K562 (cell line): ENCODE measurements around the gene CNOT2. TPM values are rescaled to one million over a fixed set of nuclear protein-coding genes. Genes with fewer than 3 reads are reported as not detected.

ENCODE experiments used
- CBFB ChIP-seq: sonication (generic); formaldehyde crosslinking; IDR thresholded peaks from 2 replicates; pipeline ENCODE4 v1.4.0; 2020; ENCODE audit warnings: mild to moderate bottlenecking, missing genetic modification reagents
- CCAR2 ChIP-seq: fragments of 200-400 bp; formaldehyde crosslinking; IDR thresholded peaks from 2 replicates; pipeline ENCODE4 v1.6.1; 2017; ENCODE audit warnings: mild to moderate bottlenecking, low read depth, low read length
- CCNT2 ChIP-seq: IDR thresholded peaks from 2 replicates; pipeline ENCODE4 v1.6.1; 2011; ENCODE audit warnings: borderline replicate concordance, low read depth, mild to moderate bottlenecking, moderate library complexity, mixed read lengths, low read length; ENCODE audit not compliant: insufficient read length; ENCODE audit errors: extremely low read depth
- FIP1L1 ChIP-seq: fragments of 200-400 bp; formaldehyde crosslinking; IDR thresholded peaks from 2 replicates; pipeline ENCODE4 v1.6.1; 2018; ENCODE audit warnings: mild to moderate bottlenecking, low read depth, low read length; ENCODE audit not compliant: poor library complexity, severe bottlenecking
- FOXP1 ChIP-seq: sonication (generic); formaldehyde crosslinking; IDR thresholded peaks from 2 replicates; pipeline ENCODE4 v1.8.0; 2022; ENCODE audit warnings: mild to moderate bottlenecking, missing genetic modification reagents
- NR2C1 ChIP-seq, 2 experiments: fragments of 450-650 bp; IDR thresholded peaks; 2 replicates each; pipeline ENCODE4 v1.6.1; 2017; ENCODE audit warnings: mild to moderate bottlenecking in 2 of 2, antibody characterized with exemption in 1 of 2, inconsistent platforms in 1 of 2, missing compliant biosample characterization in 1 of 2, missing genetic modification characterization in 1 of 2
- POLR3G ChIP-seq: IDR thresholded peaks from 2 replicates; pipeline ENCODE4 v1.6.1; 2011; ENCODE audit not compliant: insufficient read length, insufficient replicate concordance; ENCODE audit errors: extremely low read depth
- PRPF4 ChIP-seq: fragments of 200-400 bp; formaldehyde crosslinking; IDR thresholded peaks from one replicate; pipeline ENCODE4 v1.6.1; 2017; ENCODE audit warnings: low read length, low read depth, mild to moderate bottlenecking; ENCODE audit not compliant: insufficient read depth, poor library complexity, severe bottlenecking
- RBM14 ChIP-seq: fragments of 200-400 bp; formaldehyde crosslinking; IDR thresholded peaks from 2 replicates; pipeline ENCODE4 v1.6.1; 2018; ENCODE audit warnings: low read depth, mild to moderate bottlenecking, low read length, moderate library complexity, borderline replicate concordance; ENCODE audit not compliant: insufficient read depth
- RHOXF2B ChIP-seq: fragments of 250-450 bp; sonication (Bioruptor Pico); conservative IDR thresholded peaks from 2 replicates; pipeline ENCODE4 v1.5.1; 2021
- SMAD3 ChIP-seq: fragments of 450-650 bp; formaldehyde crosslinking; conservative IDR thresholded peaks from 2 replicates; pipeline ENCODE4 v1.4.0; 2020; ENCODE audit warnings: mild to moderate bottlenecking
- SRSF3 ChIP-seq: fragments of 200-400 bp; formaldehyde crosslinking; IDR thresholded peaks from 2 replicates; pipeline ENCODE4 v1.6.1; 2016; ENCODE audit warnings: mild to moderate bottlenecking, low read length, moderate library complexity; ENCODE audit not compliant: insufficient read depth
- TCF7L2 ChIP-seq: fragments of 150-350 bp; IDR thresholded peaks from 2 replicates; pipeline ENCODE4 v1.6.1; 2016; ENCODE audit warnings: low read depth, mild to moderate bottlenecking, low read length, moderate library complexity
- ZFP1 ChIP-seq: fragments of 450-650 bp; formaldehyde crosslinking; IDR thresholded peaks from 2 replicates; pipeline ENCODE4 v1.4.0; 2020; ENCODE audit warnings: mild to moderate bottlenecking, mixed read lengths
- ZNF146 ChIP-seq: IDR thresholded peaks from one replicate; pipeline ENCODE4 v1.6.1; 2018; ENCODE audit warnings: missing compliant biosample characterization; ENCODE audit not compliant: unreplicated experiment
- ZNF212 ChIP-seq: fragments of 450-650 bp; formaldehyde crosslinking; IDR thresholded peaks from 2 replicates; pipeline ENCODE4 v1.4.0; 2020; ENCODE audit warnings: mild to moderate bottlenecking
- ZNF551 ChIP-seq: fragments of 250-450 bp; sonication (Bioruptor Pico); IDR thresholded peaks from 2 replicates; pipeline ENCODE4 v1.5.0; 2021; ENCODE audit warnings: mild to moderate bottlenecking, moderate library complexity
- ZNF57 ChIP-seq: fragments of 450-650 bp; formaldehyde crosslinking; IDR thresholded peaks from 2 replicates; pipeline ENCODE4 v1.4.0; 2020; ENCODE audit warnings: mild to moderate bottlenecking, moderate library complexity
- ZSCAN32 ChIP-seq: fragments of 450-650 bp; formaldehyde crosslinking; IDR thresholded peaks from 2 replicates; pipeline ENCODE4 v1.4.0; 2020; ENCODE audit warnings: mild to moderate bottlenecking, moderate library complexity
- polyA plus RNA-seq, 8 experiments: library from polyadenylated mRNA; depleted of rRNA in 4 of 8; stranded (reverse) in 5 of 8; unstranded in 3 of 8; fragments of >200 nt; fragmentation: Nextera tagmentation in 2 of 8; fragmentation: Illumina TruSeq in 1 of 8; extraction: Ambion mirVana in 2 of 8; extraction: Trizol in 1 of 8; gene quantifications; 2 replicates each; pipeline versions ENCODE4 v1.2.1 to v1.2.3, GENCODE V29; 2011 to 2014; ENCODE audit warnings: inconsistent platforms in 1 of 8, missing spikeins in 1 of 8
- total RNA-seq, 7 experiments: library from RNA; depleted of rRNA in 6 of 7; stranded (reverse); fragments of >200 nt in 6 of 7; fragmentation: Illumina TruSeq in 2 of 7; extraction: Trizol in 2 of 7; gene quantifications; 2 replicates each; pipeline versions ENCODE4 v1.2.1 to v1.2.3, GENCODE V29; 2011 to 2021; ENCODE audit warnings: low replicate concordance in 1 of 7
- TF ChIP-seq, protein P1 (sequence below): sonication (generic); formaldehyde crosslinking; IDR thresholded peaks from 2 replicates; pipeline ENCODE4 v1.9.0; 2022; ENCODE audit warnings: mild to moderate bottlenecking, missing genetic modification reagents
- TF ChIP-seq, protein P2 (sequence below): fragments of 250-450 bp; sonication (Bioruptor Pico); IDR thresholded peaks from 2 replicates; pipeline ENCODE4 v1.6.1; 2021; ENCODE audit warnings: mild to moderate bottlenecking
- TF ChIP-seq, protein P3 (sequence below), 2 experiments: IDR thresholded peaks; 2 replicates each; pipeline ENCODE4 v1.6.1; 2012; ENCODE audit warnings: improper control_type of control experiment in 2 of 2, low read depth in 2 of 2, low read length in 2 of 2, borderline replicate concordance in 1 of 2
- TF ChIP-seq, protein P4 (sequence below): fragments of 200-800 bp; sonication (Bioruptor generic); IDR thresholded peaks from 2 replicates; pipeline ENCODE4 v1.6.1; 2017; ENCODE audit warnings: missing genetic modification characterization, missing compliant biosample characterization

Gene CNOT2
- total and polyA plus RNA-seq, 9 of the 15 experiments (the other 6 are each of a cell fraction or from before 2014, with no cell fraction given), result 43.6 to 119 (median 84.4) TPM

DNA sequence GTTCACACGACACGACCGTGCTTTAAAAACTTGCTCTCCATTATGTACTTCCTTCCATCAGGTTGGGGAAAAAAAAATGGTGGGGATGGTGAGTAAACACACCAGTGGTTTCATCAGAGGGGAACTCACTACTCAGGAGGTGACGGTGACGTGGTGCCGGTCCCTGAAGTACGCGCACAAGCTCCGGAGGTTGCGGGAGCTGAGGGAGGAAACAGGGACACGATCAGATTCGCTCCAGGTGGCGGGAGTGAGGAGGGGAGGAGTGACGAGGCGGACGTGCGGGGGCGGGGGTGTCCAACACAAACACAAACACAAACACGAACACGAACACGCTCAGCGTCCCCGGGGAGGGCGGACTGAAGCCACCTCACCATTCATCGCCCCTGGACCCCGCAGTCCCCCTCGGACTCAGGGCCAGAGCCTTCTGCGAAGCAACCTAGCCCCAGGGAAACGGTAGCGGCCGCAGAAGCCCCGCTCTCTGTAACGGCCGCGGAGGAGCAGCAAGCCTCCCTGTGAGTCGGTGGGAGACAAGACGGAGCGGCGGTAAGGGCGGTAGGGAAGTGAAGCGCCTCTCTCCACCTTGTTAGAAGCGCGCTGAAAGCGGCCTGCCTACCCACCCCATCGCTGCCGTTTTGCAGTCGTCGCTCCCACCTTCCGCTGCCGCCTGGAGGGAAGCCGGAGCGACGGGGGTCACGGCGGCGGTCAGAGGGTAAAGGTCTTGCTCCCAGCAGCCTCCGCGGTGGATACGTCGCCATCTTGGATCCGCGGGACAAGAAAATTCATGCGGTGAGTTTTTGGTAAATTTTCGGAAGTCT, at the start of gene CNOT2 (continued):
- TF ChIP-seq CCNT2 (no peak), RBM14 (peak; percentile 92; the same call in 1 of the 2 replicates), FOXP1 (CRISPR knock-in tag) (peak; percentile 86), POLR3G (no peak), PRPF4 (no peak), ZNF146 (CRISPR knock-in tag) (no peak), ZSCAN32 (CRISPR knock-in tag) (no peak), FIP1L1 (peak; percentile 46), CBFB (CRISPR knock-in tag) (peak; percentile 72; the same call in 1 of the 2 replicates), CCAR2 (no peak), SRSF3 (no peak), ZNF57 (CRISPR knock-in tag) (no peak), ZNF551 (CRISPR knock-in tag) (no peak), ZNF212 (CRISPR knock-in tag) (no peak), RHOXF2B (CRISPR knock-in tag) (no peak), ZFP1 (CRISPR knock-in tag) (no peak), TCF7L2 (no peak), SMAD3 (no peak), NR2C1 (IDR thresholded peaks at IDR 0.05) (peak; percentile 99), NR2C1 (tag; IDR thresholded peaks at IDR 0.05) (peak; percentile 100)
- TF ChIP-seq, protein P1, sequence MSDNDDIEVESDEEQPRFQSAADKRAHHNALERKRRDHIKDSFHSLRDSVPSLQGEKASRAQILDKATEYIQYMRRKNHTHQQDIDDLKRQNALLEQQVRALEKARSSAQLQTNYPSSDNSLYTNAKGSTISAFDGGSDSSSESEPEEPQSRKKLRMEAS (CRISPR knock-in tag), result peak; percentile 70
- TF ChIP-seq, protein P2, sequence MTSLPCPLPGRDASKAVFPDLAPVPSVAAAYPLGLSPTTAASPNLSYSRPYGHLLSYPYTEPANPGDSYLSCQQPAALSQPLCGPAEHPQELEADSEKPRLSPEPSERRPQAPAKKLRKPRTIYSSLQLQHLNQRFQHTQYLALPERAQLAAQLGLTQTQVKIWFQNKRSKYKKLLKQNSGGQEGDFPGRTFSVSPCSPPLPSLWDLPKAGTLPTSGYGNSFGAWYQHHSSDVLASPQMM (CRISPR knock-in tag), result no peak
- TF ChIP-seq, protein P3, sequence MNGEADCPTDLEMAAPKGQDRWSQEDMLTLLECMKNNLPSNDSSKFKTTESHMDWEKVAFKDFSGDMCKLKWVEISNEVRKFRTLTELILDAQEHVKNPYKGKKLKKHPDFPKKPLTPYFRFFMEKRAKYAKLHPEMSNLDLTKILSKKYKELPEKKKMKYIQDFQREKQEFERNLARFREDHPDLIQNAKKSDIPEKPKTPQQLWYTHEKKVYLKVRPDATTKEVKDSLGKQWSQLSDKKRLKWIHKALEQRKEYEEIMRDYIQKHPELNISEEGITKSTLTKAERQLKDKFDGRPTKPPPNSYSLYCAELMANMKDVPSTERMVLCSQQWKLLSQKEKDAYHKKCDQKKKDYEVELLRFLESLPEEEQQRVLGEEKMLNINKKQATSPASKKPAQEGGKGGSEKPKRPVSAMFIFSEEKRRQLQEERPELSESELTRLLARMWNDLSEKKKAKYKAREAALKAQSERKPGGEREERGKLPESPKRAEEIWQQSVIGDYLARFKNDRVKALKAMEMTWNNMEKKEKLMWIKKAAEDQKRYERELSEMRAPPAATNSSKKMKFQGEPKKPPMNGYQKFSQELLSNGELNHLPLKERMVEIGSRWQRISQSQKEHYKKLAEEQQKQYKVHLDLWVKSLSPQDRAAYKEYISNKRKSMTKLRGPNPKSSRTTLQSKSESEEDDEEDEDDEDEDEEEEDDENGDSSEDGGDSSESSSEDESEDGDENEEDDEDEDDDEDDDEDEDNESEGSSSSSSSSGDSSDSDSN (IDR thresholded peaks at IDR 0.05; ENCODE audit: borderline replicate concordance in 1 of 2, low read depth in 2 of 2, low read length in 2 of 2), result peak in 1 of 2 experiments; percentile 77; a peak in 3 of 4 replicates
- TF ChIP-seq, protein P4, sequence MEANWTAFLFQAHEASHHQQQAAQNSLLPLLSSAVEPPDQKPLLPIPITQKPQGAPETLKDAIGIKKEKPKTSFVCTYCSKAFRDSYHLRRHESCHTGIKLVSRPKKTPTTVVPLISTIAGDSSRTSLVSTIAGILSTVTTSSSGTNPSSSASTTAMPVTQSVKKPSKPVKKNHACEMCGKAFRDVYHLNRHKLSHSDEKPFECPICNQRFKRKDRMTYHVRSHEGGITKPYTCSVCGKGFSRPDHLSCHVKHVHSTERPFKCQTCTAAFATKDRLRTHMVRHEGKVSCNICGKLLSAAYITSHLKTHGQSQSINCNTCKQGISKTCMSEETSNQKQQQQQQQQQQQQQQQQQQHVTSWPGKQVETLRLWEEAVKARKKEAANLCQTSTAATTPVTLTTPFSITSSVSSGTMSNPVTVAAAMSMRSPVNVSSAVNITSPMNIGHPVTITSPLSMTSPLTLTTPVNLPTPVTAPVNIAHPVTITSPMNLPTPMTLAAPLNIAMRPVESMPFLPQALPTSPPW, result no peak
